ENCODE measurements around the gene DKK3. TPM values are rescaled to one million over a fixed set of nuclear protein-coding genes. Genes with fewer than 3 reads are reported as not detected.
A peak's percentile ranks its signal among the peaks of the same experiment; 100 is the strongest.
"Not testable (repeated sequence)": the region's sequence is repeated elsewhere in the genome, so short reads cannot be mapped to it uniquely, and the experiment has no call there.

DKK3 gene
- total RNA-seq, 1 donor = 94.3 TPM

DNA sequence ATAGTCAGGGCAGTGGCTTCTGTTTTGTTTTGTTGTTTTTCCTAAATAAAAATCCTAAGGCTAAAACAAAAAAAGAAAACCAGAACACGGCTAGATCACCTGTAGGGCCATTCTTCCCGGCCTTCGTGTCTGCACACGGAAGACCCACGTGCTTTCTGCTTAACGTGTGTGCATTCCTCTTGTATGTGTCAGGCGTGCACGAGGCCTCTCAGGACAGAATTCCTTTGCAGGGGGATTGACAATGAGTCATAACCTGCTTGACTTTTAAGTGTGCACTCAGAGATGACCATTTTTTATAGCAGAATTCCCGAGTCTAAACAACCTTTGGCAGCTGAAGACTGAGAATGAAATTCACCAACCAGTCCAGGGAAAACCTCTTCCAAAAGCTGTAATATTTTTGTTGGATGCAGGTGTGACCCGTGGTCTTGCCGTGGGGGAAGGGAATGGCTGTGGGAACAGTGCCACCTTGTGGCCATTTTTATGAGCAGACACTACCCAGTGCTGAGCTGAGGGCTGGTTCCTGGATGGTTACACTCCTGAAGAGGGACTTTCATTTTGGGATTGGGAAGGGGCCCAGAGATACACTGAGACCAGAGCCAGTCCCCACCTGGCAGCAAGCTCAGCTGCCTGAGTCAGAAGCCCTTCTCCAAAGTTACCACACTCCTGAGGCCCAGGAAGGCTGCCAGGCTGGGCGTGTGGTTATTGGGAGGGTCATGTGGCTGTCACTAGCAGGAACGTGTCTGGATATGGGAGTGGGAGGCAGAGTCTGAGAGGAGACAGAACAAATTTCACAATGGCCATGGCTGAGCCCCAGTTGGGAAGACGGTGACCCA lies 35.7 kb upstream of the DKK3 start:
- H3K4me3 ChIP-seq (ENCODE audit: low read depth, low read length) = peak overlapping the region; percentile 6
- DNase-seq (ENCODE audit: low read depth) = peak; percentile 97
- TF ChIP-seq, protein P1, sequence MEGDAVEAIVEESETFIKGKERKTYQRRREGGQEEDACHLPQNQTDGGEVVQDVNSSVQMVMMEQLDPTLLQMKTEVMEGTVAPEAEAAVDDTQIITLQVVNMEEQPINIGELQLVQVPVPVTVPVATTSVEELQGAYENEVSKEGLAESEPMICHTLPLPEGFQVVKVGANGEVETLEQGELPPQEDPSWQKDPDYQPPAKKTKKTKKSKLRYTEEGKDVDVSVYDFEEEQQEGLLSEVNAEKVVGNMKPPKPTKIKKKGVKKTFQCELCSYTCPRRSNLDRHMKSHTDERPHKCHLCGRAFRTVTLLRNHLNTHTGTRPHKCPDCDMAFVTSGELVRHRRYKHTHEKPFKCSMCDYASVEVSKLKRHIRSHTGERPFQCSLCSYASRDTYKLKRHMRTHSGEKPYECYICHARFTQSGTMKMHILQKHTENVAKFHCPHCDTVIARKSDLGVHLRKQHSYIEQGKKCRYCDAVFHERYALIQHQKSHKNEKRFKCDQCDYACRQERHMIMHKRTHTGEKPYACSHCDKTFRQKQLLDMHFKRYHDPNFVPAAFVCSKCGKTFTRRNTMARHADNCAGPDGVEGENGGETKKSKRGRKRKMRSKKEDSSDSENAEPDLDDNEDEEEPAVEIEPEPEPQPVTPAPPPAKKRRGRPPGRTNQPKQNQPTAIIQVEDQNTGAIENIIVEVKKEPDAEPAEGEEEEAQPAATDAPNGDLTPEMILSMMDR (IDR thresholded peaks at IDR 0.05; ENCODE audit: insufficient read depth, low read length) = peak; percentile 88

DNA sequence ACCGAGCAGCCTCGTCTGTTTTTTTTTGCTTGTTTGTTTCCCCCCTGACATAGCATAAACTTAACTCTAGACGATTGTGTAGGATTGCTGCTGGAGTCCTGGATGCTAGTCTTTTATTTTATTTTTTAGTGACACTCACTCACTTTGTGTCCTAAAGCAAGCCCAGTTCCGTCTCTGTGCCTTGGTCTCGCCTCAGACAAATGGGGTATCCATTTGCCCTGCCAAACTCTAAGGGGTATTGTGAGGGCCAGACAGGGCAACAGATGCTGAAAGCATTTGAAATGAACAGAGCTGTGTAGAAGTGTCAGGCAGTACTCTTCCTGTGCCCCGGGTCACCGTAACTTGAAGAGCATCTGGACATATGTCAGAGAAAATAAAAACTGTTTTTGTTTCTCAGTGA lies 34.8 kb upstream of the DKK3 start:
- DNase-seq (ENCODE audit: low read depth) = no peak
- H3K4me3 ChIP-seq (ENCODE audit: low read depth, low read length) = no peak overlapping the region
- TF ChIP-seq, protein P1 (IDR thresholded peaks at IDR 0.05; ENCODE audit: insufficient read depth, low read length) = no peak

DNA sequence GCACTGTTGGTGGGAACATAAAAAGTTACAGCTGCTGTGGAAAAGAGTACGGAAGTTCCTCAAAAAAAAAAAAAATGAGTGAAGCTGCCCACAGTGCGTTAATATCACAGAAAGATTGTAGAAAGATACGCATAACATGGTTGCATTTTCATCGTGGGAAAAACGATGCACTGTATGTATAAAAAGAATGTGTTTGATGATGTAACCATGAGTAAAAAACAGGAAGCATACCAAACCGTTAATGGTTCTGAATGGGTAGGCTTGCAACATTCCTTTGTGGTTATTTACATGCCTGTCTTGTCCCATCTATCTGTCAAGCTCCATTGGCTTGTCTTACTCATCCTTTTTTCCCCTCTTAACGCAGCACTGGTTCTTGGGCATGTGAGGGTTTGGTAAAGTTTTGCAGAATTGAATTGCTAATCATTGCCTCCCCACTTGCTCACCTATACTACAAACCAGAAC lies 33.8 kb upstream of the DKK3 start:
- peak; percentile 74 for DNase-seq (ENCODE audit: low read depth)
- TF ChIP-seq, protein P1 (IDR thresholded peaks at IDR 0.05; ENCODE audit: insufficient read depth, low read length) = no peak
- no peak overlapping the region for H3K4me3 ChIP-seq (ENCODE audit: low read depth, low read length)

DNA sequence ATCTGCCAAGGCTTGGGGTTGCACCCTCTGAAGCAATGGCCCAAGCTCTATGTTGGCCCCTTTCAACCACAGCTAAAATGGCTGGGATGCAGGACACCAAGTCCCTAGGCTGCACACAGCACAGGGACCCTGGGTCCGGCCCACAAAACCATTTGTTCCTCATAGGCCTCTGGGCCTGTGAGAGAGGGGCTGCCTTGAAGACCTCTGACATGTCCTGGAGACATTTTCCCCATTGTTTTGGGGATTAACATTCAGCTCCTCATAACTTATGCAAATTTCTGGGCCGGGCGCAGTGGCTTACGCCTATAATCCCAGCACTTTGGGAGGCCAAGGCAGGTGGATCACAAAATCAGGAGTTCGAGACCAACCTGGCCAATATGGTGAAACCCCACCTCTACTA lies 32.3 kb upstream of the DKK3 start:
- DNase-seq (ENCODE audit: low read depth); H3K4me3 ChIP-seq (ENCODE audit: low read depth, low read length): not testable (repeated sequence)

DNA sequence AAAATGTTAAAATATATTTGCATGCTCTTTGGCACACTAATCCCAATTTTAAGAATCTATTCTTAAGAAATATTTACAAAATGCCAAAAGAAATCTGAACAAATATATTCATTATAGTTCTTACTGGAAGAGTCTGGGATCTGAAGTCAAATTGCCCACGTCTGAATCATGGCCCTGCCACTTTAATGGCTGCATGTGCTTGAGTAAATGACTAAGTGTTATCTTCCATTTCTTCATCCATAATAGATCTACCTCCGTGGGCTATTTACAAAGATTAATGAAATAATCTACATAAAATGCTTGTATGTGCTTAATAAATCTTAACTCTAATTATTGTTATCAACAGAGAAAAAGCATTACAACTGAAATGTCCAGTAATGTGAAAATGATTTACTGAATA lies 24.5 kb upstream of the DKK3 start:
- TF ChIP-seq, protein P1 (IDR thresholded peaks at IDR 0.05; ENCODE audit: insufficient read depth, low read length) = no peak
- H3K4me3 ChIP-seq (ENCODE audit: low read depth, low read length) = no peak overlapping the region
- DNase-seq (ENCODE audit: low read depth) = no peak

DNA sequence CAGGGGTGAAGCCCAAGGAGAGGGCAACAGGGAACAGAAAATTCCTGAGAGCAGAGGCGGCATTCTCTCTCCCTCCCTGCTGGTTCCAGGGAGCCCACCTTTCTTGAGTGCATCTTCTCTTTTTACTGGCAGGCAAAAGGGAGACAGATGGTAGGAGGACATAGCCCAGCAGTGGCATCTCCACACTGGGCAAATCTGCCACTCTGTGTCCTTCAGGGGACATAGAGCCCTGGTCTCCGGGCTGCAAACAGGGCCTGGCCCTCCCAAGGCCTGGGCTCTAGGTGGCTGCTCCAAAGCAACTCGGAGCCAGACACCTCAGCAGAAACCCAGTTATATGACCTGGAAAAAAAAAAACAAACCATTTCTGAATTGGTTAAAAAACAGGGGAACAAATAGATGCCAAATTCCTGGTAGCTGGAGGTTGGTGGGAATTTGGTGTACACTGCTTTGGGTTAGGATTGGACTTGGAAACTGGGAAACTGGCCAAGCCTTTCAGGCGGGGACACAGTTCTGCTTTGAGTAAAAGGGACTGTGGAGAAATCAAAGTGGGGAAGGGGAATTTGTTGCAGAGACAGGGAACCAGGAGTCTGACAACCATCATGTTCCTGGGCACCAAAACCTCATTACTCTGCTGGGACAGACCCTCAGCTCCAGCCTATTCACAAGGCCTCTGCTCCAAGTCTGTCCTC lies 23.6 kb upstream of the DKK3 start:
- TF ChIP-seq, protein P1 (IDR thresholded peaks at IDR 0.05; ENCODE audit: insufficient read depth, low read length) = no peak
- no peak overlapping the region for H3K4me3 ChIP-seq (ENCODE audit: low read depth, low read length)
- DNase-seq (ENCODE audit: low read depth) = no peak

DNA sequence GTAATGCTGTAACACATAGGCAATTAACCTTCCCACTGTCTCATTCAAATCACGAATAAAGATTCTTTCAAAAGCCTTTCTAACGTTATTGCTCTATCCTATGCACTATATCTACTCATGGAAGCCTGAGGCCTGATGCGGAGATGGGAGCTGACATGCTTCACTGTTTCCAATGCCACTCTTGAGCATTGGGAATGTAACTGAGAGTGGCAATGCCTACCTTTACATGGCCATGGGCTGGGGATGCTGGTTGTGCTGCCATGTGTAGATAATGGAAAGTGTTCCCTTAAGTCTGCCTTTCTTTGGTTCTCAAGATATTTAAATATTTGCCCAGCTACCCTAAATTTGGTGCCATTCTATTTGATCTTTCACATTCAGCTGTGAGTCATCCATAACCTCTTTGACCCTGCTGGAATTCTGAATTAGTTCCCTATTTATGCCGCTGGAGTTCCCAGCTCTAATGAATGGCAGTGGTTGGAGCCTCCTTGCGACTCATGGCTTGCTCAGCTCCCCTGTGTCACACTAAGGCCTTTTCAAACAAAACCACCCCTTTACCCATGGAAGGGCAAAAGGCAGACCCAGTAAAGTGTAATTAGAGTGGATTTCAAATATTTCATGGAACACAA lies 21.4 kb upstream of the DKK3 start:
- peak; percentile 44 for DNase-seq (ENCODE audit: low read depth)
- TF ChIP-seq, protein P1 (IDR thresholded peaks at IDR 0.05; ENCODE audit: insufficient read depth, low read length) = no peak

More for the DNA sequence above, 21.4 kb upstream of the DKK3 start:
- no peak overlapping the region for H3K4me3 ChIP-seq (ENCODE audit: low read depth, low read length)

Data from fibroblast of the aortic adventitia (primary cell).